Activated CD4-positive, CD25-positive, alpha-beta regulatory T cell (primary cell): ENCODE data around the gene GPI.
"Not testable (repeated sequence)": the region's sequence is repeated elsewhere in the genome, so short reads cannot be mapped to it uniquely, and the experiment has no call there.

Experiments
- DNase-seq, 4 experiments: peaks; one replicate each; lab custom pipeline; 2025; lab: John Stamatoyannopoulos, UW

Gene GPI

DNA sequence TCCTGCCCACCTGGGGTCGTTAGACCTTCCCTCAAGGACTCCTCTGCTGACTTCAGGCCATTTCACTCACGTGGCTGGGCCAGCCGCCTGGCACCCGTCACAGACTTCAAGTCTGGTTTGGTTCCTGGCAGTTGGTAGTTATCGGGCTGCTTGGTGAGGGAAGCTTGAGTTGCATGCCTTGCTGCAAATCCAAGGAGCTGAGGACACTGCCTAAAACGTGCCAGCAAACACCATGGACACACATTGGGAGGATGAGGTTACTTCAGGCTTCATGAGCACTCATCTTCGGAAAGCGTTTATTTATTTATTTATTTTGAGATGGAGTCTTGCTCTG lies 2.6 kb downstream of the GPI start:
- no peak for DNase-seq

DNA sequence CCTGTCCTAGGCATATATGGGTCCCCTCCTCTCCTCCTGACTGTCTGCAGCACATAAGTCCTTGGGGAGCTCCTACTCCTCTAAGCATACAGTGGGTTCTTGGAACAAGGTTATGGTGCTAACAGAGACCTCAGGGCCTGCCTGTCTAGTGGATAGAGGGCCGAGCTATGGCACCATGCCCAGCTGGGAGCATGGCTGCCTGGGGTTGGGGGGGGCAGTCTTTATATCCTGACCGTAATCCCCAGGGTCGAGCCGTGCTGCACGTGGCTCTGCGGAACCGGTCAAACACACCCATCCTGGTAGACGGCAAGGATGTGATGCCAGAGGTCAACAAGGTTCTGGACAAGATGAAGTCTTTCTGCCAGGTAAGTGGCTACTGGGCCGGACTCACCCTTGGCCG lies 3.3 kb downstream of the GPI start:
- no peak for DNase-seq

DNA sequence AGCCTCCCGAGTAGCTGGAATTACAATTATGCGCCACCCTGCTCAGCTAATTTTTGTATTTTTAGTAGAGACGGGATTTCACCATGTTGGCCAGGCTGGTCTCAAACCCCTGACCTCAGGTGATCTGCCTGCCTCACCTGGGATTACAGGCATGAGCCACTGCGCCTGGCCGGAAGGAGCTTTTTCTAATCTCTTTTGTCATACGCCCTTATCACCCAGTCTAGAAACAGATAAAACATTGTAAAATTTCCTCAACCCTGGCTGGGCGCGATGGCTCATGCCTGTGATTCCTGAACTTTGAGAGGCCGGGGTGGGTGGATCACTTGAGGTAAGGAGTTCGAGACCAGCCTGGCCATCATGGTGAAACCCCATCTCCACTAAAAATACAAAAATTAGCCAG lies 4.2 kb downstream of the GPI start:
- DNase-seq, result not testable (repeated sequence)

DNA sequence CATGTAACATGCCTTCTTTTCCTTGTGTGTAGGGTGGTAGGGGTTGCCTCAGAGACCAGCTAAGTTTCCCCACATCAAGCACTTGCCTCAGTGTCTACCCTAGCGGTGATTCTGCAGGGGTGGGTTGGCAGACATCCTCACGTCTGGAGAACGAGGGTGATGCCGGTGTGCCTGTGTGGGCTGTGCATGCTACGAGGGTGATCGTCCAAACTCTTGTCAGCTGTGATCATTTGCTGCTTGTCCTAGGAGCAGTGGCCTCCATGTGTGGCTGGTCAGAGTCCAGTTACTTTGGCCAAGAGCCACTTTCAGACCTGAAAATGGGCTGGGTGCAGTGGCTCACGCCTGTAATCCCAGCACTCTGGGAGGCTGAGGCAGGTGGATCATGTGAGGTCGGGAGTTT lies 5.1 kb downstream of the GPI start:
- DNase-seq, result no peak

DNA sequence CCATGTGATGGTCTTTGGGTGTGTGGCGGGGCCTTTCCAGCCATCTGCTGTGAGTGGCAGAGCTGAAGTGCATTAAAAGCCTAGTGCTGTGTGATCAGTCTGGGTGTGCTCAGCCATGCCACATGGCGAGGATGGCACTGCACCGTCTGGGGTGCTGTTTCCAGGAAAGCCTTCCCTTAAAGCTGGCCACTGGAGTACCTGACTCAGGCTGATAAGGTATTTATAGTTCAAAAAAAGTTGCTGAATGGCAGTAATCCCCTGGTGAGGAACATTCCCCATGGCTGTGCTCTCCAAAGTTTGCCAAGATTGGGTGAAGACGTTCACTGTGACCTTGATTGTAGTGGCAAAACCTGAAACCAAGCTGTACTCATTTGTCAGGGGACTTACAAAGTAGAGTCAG lies 6.0 kb downstream of the GPI start:
- DNase-seq, result no peak

DNA sequence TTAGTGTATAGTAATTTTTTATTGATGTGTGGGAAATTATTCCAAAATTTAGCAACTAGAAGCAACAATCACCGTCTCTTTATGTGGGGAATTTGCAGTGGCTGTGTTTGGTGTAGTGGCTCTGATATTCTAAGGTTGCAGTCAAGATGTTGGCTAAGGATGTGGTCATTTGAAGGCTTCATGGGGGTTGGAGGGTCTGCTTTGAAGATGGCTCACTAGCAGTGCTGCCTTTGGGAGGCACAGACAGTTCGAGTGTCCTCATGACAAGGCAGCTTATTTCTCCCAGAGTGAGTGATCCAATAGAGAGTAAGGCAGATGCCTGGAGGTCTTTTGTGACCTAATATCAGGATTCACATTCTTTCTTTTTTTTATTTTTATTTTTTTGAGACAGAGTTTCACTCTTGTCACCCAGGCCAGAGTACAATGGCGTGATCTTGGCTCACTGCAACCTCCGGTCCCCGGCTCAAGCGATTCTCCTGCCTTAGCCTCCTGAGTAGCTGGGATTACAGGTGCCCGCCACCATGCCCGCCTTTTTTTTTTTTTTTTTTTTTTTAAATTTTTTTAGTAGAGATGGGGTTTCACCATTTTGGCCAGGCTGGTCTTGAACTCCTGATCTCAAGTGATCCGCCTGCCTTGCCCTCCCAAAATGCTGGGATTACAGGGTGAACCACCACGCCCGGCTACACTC lies 8.7 kb downstream of the GPI start:
- DNase-seq, result no peak

DNA sequence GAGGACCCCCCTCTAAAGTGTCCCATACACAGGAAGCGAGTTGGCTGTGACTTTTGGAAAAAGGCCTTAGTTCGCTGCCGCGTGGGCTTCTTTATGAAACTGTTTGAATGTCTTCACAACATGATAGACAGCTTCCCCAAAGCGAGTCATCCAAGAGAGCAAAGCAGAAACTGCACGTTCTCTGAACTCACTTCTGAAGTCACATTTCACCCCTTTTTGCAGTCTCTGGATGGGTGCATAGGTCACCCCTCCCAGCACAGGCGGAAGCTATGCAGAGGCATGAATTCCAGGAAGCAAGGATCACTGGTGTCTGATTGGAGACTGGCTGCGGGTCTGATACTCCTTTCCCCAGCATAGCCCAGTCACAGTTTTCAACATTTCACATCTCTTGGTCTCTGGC lies 10.6 kb downstream of the GPI start:
- no peak for DNase-seq

DNA sequence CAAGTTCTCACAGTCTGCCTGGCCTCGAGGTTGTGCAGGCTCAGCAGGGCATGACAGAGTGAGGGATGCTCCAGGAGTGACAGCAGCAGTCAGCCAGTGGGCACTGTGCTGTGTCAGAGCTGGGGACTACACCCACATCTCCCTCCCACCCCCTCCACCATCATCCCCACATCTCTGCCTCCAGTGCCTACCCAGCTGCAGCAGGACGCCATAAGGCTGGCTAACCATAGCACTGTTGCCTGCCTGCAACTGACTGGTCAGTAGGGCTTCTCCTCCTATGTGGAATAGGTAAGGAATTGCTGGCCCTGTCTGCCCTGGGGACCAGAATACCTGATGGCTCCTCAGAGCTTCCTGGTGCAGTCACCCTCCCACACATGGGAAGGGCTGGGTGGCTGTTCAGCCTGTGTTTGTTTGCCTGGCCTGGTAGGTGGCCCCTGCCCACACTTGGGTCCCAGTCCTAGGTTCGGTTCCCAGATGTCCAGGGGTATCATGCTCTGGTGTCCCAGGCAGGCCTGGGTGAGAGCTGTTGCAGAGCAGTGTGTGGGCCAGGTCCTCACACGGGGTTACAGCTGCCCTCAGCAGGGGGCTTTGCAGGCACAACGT lies 15.7 kb downstream of the GPI start:
- DNase-seq, result no peak

DNA sequence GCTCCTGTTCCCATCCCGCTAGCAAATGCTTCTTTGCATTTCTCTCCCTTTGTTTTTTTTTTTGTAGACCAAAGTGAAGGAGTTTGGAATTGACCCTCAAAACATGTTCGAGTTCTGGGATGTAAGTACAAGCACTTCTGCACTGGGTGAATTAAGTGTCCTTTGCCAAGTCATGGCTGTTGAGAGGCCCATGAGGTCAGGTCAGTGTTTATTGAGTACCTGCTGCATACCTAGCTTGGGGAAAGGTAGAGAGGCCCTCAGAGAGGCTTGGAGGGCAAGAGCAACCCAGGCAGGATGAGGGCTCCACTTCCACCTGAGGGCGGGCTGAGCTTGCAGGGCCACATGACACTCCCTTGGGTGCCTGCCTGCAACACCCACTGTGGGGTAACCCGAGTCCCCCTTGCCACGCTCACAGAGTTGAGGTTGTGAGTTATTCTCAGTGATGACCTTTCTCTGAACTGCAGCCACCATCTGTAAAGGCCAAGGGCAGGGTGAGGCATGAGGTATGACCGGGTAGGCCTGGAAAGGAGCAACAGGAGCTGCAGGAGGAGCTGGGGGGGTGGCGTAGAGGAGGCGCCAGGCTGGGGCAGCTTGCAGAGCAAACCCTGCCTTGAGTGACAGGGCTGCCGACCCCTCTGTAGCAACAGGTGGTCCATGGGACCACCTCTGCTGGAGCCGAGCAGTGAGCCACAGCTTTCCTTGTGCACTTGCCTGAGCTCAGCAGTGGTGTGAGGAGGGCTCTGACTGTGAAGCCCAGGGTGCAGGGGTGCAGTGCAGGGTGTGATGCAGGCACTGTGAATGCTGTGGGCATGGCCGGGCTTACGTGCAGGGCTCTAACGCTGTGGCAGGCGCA lies 16.6 kb downstream of the GPI start:
- DNase-seq, result no peak

DNA sequence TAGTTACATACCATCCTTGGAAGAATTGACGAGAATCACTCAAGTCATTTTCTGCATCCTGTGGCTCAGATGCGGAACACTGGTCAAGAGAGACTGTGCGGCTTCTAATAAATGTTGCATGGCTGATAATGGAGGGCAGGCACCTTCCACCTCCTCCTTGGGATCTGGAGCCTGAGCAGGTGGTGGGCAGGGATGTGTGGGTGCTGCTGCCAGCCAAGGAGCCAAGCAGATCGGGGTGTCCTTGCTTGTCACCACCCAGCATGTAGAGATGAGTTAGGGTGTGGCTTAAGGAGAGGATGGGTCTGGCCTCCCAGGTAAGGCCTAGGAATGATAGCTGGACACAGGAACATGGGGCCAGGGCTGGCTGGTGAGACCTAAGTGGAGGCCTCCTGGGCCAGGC lies 17.5 kb downstream of the GPI start:
- no peak for DNase-seq

DNA sequence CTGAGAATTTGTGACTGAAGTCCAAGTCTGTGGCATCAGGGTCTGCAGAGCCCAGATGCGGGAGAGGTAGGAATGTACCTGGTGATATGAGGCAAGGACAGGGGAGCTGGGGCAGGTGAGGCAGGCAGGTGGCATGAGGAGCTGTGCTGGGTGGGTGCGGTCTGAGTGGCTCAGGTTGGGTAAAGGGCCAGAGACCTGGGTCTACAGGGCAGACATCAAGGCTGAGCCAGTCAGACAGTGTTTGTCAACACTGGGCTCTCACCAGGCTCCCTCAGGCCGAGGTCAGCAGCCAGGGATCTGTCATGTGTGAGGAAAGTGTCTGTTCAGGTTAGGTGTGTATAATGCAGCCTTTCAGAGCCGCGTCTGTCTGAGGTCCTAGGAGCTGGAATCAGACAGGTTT lies 18.6 kb downstream of the GPI start:
- DNase-seq, result no peak

DNA sequence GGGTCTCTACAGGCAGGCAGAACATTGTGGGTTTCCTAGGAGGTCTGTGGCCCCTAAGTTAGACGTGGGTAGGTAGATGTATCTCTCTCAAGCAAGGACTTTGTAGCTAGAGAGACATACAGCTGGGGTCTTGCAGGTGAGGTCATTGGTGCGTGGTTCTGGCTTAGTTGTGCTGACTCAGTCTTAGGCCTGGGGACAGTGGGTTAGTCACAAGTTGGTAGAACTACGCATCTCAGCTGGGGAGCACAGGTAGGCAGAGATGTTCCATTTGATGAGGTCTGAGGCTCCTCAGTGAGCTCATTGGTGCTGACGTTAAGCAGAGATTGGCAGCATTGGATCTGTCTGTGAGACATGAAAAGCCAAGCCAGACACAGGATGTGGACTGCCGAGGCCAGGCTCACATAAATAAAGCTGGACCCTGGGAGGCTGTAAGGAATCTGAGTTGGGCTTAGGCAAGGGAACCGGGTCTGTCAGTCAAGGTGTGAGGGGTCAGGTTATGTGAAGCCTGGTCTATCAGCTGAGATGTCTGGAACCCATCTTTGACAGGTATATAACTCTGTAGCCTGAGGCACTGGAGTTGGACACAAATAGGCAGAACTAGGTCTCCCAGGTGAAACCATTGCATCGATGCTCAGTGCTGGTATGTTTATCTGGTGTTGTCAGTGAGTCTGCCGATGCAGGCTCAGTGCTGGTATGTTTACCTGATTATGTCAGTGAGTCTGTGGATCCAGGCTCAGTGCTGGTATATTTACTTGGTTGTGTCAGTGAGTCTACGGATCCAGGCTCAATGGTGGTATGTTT lies 21.8 kb downstream of the GPI start:
- no peak for DNase-seq

DNA sequence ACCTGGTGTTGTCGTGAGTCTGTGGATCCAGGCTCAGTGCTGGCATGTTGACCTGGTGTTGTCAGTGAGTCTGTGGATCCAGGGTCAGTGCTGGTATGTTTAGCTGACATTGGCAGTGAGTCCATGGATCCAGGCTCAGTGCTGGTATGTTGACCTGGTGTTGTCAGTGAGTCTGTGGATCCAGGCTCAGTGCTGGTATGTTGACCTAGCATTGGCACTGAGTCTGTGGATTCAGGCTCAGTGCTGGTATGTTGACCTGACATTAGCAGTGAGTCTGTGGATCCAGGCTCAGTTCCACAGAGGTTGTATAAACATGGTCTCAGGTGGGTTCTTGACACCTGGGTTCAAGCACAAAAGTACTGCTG lies 22.4 kb downstream of the GPI start:
- DNase-seq, result no peak

DNA sequence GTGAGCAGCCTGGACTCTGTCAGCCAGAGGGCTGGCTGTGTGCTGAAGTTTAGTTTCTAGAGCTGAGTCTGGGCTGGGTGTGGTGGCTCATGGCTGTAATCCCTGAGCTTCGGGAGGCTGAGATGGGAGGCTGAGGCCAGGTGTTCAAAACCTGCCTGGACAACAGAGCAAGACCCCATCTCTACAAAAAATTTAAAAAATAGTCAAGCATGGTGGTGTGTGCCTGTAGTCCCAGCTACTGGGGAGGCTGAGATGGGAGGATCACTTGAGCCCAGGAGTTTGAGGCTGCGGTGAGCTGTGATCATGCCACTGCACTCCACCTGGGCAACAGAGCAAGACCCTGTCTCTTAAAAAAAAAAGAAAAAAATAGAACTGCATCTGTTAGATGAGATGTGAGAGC lies 23.7 kb downstream of the GPI start:
- DNase-seq, result not testable (repeated sequence)

DNA sequence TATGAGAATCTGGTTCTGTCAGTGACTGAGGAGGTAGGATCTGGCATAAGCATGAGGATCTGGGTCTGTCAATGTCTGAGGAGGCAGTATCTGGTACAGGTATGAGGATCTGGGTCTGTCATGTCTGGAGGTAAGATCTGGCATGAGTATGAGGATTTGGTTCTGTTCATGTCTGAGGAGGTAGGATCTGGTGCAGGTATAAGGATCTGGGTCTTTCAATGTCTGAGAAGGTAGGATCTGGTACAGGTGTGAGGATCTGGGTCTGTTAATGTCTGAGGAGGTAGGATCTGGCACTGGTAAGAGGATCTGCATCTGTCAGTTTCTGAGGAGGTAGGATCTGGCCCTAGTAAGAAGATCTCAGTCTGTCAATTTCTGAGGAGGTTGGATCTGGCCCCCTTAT lies 26.8 kb downstream of the GPI start:
- DNase-seq, result no peak

DNA sequence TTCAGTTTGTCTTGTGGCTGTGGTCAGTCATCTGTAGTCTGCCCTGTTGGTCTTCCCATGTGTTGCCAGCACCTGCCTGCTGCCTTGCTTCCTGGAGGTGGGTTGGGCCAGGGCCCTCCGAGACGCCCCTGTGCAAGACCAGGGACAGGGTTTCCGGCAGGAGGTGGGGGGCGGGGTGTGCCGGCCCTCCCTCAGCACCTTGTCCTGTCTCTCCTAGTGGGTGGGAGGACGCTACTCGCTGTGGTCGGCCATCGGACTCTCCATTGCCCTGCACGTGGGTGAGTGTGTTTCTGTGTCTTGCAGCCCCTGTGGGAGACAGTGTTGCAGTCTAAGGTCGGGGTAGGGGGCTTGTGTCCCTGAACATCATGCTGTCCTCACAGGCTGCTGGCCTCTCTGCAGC lies 28.0 kb downstream of the GPI start:
- DNase-seq, result no peak

DNA sequence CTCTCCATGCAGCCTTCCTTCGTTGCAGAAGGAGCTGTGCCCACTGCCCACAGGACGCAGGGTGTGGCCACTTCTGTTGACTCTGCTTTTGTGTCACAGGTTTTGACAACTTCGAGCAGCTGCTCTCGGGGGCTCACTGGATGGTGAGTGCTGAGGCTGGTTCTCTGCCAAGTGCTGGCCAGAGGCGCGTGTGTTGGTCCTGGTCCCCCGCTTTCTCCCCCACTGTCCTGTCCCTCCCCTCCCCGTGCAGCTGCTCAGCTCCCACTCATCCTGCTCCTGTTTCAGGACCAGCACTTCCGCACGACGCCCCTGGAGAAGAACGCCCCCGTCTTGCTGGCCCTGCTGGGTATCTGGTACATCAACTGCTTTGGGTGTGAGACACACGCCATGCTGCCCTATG lies 28.6 kb downstream of the GPI start:
- DNase-seq, result no peak

DNA sequence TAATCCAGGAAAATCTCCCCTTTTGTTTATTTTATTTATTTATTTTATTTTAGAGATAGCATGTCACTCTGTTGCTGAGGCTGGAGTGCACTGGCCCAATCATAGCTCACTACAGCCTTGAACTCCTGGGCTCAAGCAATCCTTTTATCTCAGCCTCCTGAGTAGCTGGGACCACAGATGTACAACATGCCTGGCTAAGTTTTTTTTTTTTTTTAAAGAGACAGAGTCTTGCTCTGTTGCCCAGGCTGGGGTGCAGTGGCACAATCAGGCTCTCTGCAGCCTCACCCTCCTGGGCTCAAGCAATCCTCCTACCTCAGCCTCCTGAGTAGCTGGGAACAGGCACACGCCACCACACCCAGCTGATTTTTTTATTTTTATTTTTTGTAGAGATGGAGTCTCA lies 32.9 kb downstream of the GPI start:
- DNase-seq, result no peak

DNA sequence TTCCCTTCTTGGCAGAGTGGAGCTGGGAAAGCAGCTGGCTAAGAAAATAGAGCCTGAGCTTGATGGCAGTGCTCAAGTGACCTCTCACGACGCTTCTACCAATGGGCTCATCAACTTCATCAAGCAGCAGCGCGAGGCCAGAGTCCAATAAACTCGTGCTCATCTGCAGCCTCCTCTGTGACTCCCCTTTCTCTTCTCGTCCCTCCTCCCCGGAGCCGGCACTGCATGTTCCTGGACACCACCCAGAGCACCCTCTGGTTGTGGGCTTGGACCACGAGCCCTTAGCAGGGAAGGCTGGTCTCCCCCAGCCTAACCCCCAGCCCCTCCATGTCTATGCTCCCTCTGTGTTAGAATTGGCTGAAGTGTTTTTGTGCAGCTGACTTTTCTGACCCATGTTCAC lies 34.9 kb downstream of the GPI start:
- DNase-seq, result no peak

DNA sequence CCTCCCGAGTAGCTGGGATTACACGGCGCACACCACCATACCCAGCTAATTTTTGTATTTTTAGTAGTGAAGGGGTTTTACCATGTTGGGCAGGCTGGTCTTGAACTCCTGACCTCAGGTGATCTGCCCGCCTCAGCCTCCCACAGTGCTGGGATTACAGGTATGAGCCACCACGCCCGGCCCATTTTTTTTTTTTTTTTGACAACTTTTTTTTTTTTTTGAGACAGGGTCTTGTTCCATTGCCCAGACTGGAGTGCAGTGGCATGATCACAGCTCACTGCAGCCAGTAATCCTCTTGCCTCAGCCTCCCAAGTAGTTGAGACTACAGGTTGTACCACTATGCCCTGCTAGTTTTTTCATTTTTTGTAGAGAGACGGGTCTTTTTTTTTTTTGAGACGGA lies 35.8 kb downstream of the GPI start:
- not testable (repeated sequence) for DNase-seq

DNA sequence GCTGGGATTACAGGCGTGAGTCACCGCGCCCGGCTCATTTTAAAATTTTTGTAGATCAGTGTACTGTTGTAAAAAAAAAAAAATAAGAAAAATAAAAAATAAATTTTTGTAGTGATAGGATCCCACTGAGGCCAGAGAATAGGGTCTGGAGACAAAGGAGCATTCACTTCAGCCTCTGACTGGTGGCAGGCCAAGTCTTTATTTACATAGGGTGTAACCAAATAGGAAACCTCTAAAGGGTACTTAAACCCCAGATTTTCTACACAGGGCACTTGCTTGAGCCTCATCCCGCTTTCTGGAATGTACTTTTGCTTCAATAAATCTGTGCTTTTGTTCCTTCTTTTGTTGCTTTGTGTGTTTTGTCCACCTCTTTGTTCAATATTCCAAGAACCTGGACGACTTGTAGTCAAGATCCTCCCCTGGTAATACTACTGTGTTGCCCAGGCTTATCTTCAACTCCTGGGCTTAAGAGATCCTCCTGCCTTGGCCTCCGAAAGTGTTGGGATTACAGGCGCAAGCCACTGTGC lies 37.1 kb downstream of the GPI start:
- DNase-seq, result no peak

DNA sequence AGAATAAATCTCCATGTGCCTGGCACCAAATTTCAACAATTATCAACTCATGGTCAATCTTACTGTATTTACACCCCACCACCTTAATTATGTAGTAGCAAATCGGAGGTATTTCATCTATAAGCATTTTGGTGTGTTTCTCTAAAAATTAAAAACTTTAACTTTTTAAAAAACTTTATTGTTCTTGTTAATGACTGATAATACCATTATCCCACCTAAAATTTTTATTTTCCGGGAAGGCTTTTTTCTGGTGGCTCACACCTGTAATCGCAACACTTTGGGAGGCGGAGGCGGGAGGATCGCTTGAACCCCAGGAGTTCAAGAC lies 38.8 kb downstream of the GPI start:
- no peak for DNase-seq
